Vagina (tissue), 2 donors: Measurements from ENCODE around the gene ETV3.

Experiments
- CTCF ChIP-seq, 3 experiments: fragments of 450-650 bp in 2 of 3; fragments of 200-600 bp in 1 of 3; sonication (generic) in 1 of 3; IDR thresholded peaks; one replicate each; pipeline ENCODE4 v1.5.1; 2017 to 2019; ENCODE audit warnings: antibody characterized with exemption in 3 of 3, mild to moderate bottlenecking in 2 of 3, moderate library complexity in 2 of 3
- POLR2A ChIP-seq, 2 donors: fragments of 450-650 bp; IDR thresholded peaks; one replicate each; pipeline ENCODE4 v1.6.1; 2017; ENCODE audit warnings: antibody characterized with exemption in 2 of 2, mild to moderate bottlenecking in 2 of 2, moderate library complexity in 2 of 2
- POLR2AphosphoS5 ChIP-seq, 2 donors: sonication (generic); formaldehyde crosslinking; IDR thresholded peaks; one replicate each; pipeline ENCODE4 v1.9.0; 2017; ENCODE audit warnings: antibody characterized with exemption in 2 of 2, mild to moderate bottlenecking in 2 of 2, low read depth in 1 of 2; ENCODE audit not compliant: insufficient read depth in 1 of 2

GRCh38 chr1:157137046-157137407 is 1.2 kb downstream of the ETV3 start:
- TF ChIP-seq CTCF (IDR thresholded peaks at IDR 0.05): no peak
- no peak for TF ChIP-seq POLR2AphosphoS5 (IDR thresholded peaks at IDR 0.05; ENCODE audit: insufficient read depth in 1 of 2, low read depth in 1 of 2)
- no peak for TF ChIP-seq POLR2A (IDR thresholded peaks at IDR 0.05)
